Urinary bladder (tissue), 4 donors: ENCODE data around the gene TM9SF2. TPM values are rescaled to one million over a fixed set of nuclear protein-coding genes. Genes with fewer than 3 reads are reported as not detected.

ENCODE experiments used
- DNase-seq: peaks from one replicate; pipeline ENCODE4 v3.0.0-alpha.2; 2015; ENCODE audit errors: extremely low spot score
- H3K27ac ChIP-seq: one replicate; pipeline ENCODE4 v1.5.1; 2013; ENCODE audit warnings: low read depth, mild to moderate bottlenecking, moderate library complexity
- H3K36me3 ChIP-seq: one replicate; pipeline ENCODE4 v1.6.1; 2013; ENCODE audit warnings: mild to moderate bottlenecking, moderate library complexity; ENCODE audit not compliant: insufficient read depth
- H3K4me1 ChIP-seq: one replicate; pipeline ENCODE4 v1.6.1; 2013; ENCODE audit warnings: mild to moderate bottlenecking, moderate library complexity; ENCODE audit not compliant: insufficient read depth
- H3K4me3 ChIP-seq: one replicate; pipeline ENCODE4 v1.5.1; 2013; ENCODE audit warnings: low read depth, low read length
- WGBS: extraction: QIAGEN DNeasy Blood & Tissue Kit; methylation state at CpG from one replicate; pipeline ENCODE4 v1.1.7; 2013; 5-methylcytosine and 5-hydroxymethylcytosine counted together
- polyA plus RNA-seq: library from polyadenylated mRNA; stranded (reverse); fragments of 200-250 nt; gene quantifications from one replicate; pipeline ENCODE4 v1.2.3, GENCODE V29; 2013
- total RNA-seq: library from RNA; depleted of rRNA; stranded (reverse); fragments of >200 nt; gene quantifications from one replicate; pipeline ENCODE4 v1.2.3, GENCODE V29; 2014
- donor health status: healthy with polysubstance abuse.
- donor health status: healthy.

Gene TM9SF2
- total and polyA plus RNA-seq, 2 donors = 86.3 to 225 TPM

GRCh38 chr13:99505814-99506269, 4.6 kb downstream of the TM9SF2 start:
- WGBS = 32% methylated on average over 2 of the region's 2 CpGs
- Histone ChIP-seq H3K36me3 (no peaks in the 10 kb centered on the region), H3K4me1 (no peaks in the 10 kb centered on the region), H3K27ac (no peak overlapping the region), H3K4me3 (no peak overlapping the region)
- DNase-seq = no peak

- DNase-seq = no peak
- Histone ChIP-seq H3K4me3 (no peak overlapping the region), H3K36me3 (no peaks in the 10 kb centered on the region), H3K27ac (no peak overlapping the region), H3K4me1 (no peaks in the 10 kb centered on the region)
- WGBS = 43% methylated on average over 2 of the region's 2 CpGs
Observed at GRCh38 chr13:99506634-99507033, 5.4 kb downstream of the TM9SF2 start.

GRCh38 chr13:99507054-99507453, 5.8 kb downstream of the TM9SF2 start:
- H3K4me1 ChIP-seq = no peaks in the 10 kb centered on the region
- no peak overlapping the region for H3K27ac ChIP-seq
- no peak for DNase-seq
- no peaks in the 10 kb centered on the region for H3K36me3 ChIP-seq
- no peak overlapping the region for H3K4me3 ChIP-seq
- WGBS = 86% methylated on average over 3 of the region's 3 CpGs

GRCh38 chr13:99507551-99507950, 6.3 kb downstream of the TM9SF2 start:
- H3K36me3 ChIP-seq = no peaks in the 10 kb centered on the region
- no peak overlapping the region for H3K27ac ChIP-seq
- H3K4me1 ChIP-seq = no peaks in the 10 kb centered on the region
- no peak overlapping the region for H3K4me3 ChIP-seq
- WGBS = 65% methylated on average over 3 of the region's 3 CpGs
- DNase-seq = no peak

- Histone ChIP-seq H3K27ac (no peak overlapping the region), H3K4me1 (no peaks in the 10 kb centered on the region), H3K36me3 (no peaks in the 10 kb centered on the region), H3K4me3 (no peak overlapping the region)
- DNase-seq = no peak
Observed at GRCh38 chr13:99507986-99508385, 6.7 kb downstream of the TM9SF2 start.

GRCh38 chr13:99509479-99509878, 8.2 kb downstream of the TM9SF2 start:
- Histone ChIP-seq H3K4me1 (no peaks in the 10 kb centered on the region), H3K36me3 (no peaks in the 10 kb centered on the region), H3K27ac (no peak overlapping the region), H3K4me3 (no peak overlapping the region)
- DNase-seq = no peak
- 98% methylated on average over 4 of the region's 4 CpGs for WGBS

- WGBS = 89% methylated on average over 4 of the region's 4 CpGs
- DNase-seq = no peak
- no peaks in the 10 kb centered on the region for H3K4me1 ChIP-seq
- no peak overlapping the region for H3K27ac ChIP-seq
- H3K36me3 ChIP-seq = no peaks in the 10 kb centered on the region
- H3K4me3 ChIP-seq = no peak overlapping the region
Observed at GRCh38 chr13:99514801-99515200, 13.5 kb downstream of the TM9SF2 start.

- 83% methylated on average over 5 of the region's 5 CpGs for WGBS
- Histone ChIP-seq H3K36me3 (no peaks in the 10 kb centered on the region), H3K4me3 (no peak overlapping the region), H3K4me1 (no peaks in the 10 kb centered on the region), H3K27ac (no peak overlapping the region)
- DNase-seq = no peak
Observed at GRCh38 chr13:99516153-99516929, 15.1 kb downstream of the TM9SF2 start.

- Histone ChIP-seq H3K36me3 (no peaks in the 10 kb centered on the region), H3K27ac (no peak overlapping the region), H3K4me3 (no peak overlapping the region), H3K4me1 (no peaks in the 10 kb centered on the region)
- WGBS = 82% methylated on average over 2 of the region's 2 CpGs
- DNase-seq = no peak
Observed at GRCh38 chr13:99517577-99517976, 16.3 kb downstream of the TM9SF2 start.

- Histone ChIP-seq H3K27ac (no peak overlapping the region), H3K4me3 (no peak overlapping the region), H3K4me1 (no peaks in the 10 kb centered on the region), H3K36me3 (no peaks in the 10 kb centered on the region)
- DNase-seq = no peak
- WGBS = 94% methylated on average over 6 of the region's 6 CpGs
Observed at GRCh38 chr13:99517984-99518383, 16.7 kb downstream of the TM9SF2 start.

- no peak for DNase-seq
- peaks cover 2% of the 10 kb centered on the region for H3K36me3 ChIP-seq
- no peak overlapping the region for H3K27ac ChIP-seq
- 97% methylated on average over 2 of the region's 2 CpGs for WGBS
- H3K4me3 ChIP-seq = no peak overlapping the region
- no peaks in the 10 kb centered on the region for H3K4me1 ChIP-seq
Observed at GRCh38 chr13:99522298-99522697, 21.0 kb downstream of the TM9SF2 start.

- H3K4me3 ChIP-seq = no peak overlapping the region
- H3K27ac ChIP-seq = no peak overlapping the region
- DNase-seq = no peak
- H3K36me3 ChIP-seq = peaks cover 2% of the 10 kb centered on the region
- 96% methylated on average over 4 of the region's 4 CpGs for WGBS
- H3K4me1 ChIP-seq = no peaks in the 10 kb centered on the region
Observed at GRCh38 chr13:99523838-99524237, 22.6 kb downstream of the TM9SF2 start.

- WGBS = 84% methylated on average over 4 of the region's 4 CpGs
- Histone ChIP-seq H3K27ac (no peak overlapping the region), H3K4me3 (no peak overlapping the region), H3K36me3 (peaks cover 2% of the 10 kb centered on the region), H3K4me1 (no peaks in the 10 kb centered on the region)
- no peak for DNase-seq
Observed at GRCh38 chr13:99525967-99526366, 24.7 kb downstream of the TM9SF2 start.

- DNase-seq = no peak
- WGBS = 77% methylated on average over 7 of the region's 7 CpGs
- Histone ChIP-seq H3K27ac (no peak overlapping the region), H3K36me3 (peaks cover 2% of the 10 kb centered on the region), H3K4me3 (no peak overlapping the region), H3K4me1 (no peaks in the 10 kb centered on the region)
Observed at GRCh38 chr13:99526549-99526948, 25.3 kb downstream of the TM9SF2 start.
